ENCODE measurements around the gene KLF7.

The KLF7 gene

DNA sequence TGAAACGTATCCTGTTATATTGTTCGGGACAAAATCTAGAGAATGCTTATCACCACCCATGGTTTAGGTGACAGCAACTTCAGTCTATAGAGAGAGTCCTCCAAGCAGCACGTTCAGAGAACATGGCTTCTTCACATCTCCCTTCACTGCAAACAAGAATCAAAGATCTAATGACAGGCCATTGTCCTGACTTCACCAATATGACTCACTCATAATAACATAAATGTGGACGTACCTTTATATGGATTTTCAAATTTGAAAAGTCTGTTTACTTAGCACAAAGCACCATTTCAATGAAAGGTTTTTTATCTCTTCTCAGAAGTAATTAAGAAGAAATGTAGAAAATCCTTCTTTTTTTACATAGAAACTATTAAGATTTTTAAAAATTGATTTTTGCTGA is 46.7 kb downstream of the KLF7 start:
- TF ChIP-seq, protein P1, sequence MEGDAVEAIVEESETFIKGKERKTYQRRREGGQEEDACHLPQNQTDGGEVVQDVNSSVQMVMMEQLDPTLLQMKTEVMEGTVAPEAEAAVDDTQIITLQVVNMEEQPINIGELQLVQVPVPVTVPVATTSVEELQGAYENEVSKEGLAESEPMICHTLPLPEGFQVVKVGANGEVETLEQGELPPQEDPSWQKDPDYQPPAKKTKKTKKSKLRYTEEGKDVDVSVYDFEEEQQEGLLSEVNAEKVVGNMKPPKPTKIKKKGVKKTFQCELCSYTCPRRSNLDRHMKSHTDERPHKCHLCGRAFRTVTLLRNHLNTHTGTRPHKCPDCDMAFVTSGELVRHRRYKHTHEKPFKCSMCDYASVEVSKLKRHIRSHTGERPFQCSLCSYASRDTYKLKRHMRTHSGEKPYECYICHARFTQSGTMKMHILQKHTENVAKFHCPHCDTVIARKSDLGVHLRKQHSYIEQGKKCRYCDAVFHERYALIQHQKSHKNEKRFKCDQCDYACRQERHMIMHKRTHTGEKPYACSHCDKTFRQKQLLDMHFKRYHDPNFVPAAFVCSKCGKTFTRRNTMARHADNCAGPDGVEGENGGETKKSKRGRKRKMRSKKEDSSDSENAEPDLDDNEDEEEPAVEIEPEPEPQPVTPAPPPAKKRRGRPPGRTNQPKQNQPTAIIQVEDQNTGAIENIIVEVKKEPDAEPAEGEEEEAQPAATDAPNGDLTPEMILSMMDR (IDR thresholded peaks at IDR 0.05; ENCODE audit: low read depth, low read length), result no peak
- no peaks in the 10 kb centered on the region for H3K9me3 ChIP-seq (ENCODE audit: severe bottlenecking)
- peaks cover 28% of the 10 kb centered on the region for H3K36me3 ChIP-seq
- DNase-seq, result no peak
- no peaks in the 10 kb centered on the region for H3K27me3 ChIP-seq (ENCODE audit: insufficient read depth, low read depth, severe bottlenecking)
- H3K4me3 ChIP-seq (ENCODE audit: low read depth, low read length), result no peak overlapping the region
- no peak overlapping the region for H3K27ac ChIP-seq

DNA sequence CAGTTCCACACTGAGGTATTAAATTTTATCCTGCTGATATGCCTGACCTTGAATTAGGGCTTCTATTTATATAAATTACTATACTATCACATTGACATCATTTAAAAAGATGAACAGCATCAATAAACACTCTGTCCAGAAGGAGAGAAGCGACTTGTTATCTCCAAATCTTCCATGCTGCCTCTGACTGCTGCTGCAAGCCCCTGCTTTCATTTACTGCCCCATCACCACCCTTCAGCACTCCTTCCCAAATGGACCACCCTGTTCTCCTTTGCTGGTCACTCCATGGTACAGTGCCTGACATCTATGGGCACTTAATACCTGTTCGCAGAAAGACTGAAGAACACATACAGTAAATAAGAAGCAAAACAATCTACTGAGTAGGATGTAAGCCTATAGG is 48.1 kb downstream of the KLF7 start:
- H3K27ac ChIP-seq, result no peak overlapping the region
- H3K27me3 ChIP-seq (ENCODE audit: insufficient read depth, low read depth, severe bottlenecking), result no peaks in the 10 kb centered on the region
- H3K36me3 ChIP-seq, result peaks cover 19% of the 10 kb centered on the region
- no peak overlapping the region for H3K4me3 ChIP-seq (ENCODE audit: low read depth, low read length)
- DNase-seq, result no peak
- TF ChIP-seq, protein P1 (IDR thresholded peaks at IDR 0.05; ENCODE audit: low read depth, low read length), result no peak
- H3K9me3 ChIP-seq (ENCODE audit: severe bottlenecking), result no peaks in the 10 kb centered on the region

DNA sequence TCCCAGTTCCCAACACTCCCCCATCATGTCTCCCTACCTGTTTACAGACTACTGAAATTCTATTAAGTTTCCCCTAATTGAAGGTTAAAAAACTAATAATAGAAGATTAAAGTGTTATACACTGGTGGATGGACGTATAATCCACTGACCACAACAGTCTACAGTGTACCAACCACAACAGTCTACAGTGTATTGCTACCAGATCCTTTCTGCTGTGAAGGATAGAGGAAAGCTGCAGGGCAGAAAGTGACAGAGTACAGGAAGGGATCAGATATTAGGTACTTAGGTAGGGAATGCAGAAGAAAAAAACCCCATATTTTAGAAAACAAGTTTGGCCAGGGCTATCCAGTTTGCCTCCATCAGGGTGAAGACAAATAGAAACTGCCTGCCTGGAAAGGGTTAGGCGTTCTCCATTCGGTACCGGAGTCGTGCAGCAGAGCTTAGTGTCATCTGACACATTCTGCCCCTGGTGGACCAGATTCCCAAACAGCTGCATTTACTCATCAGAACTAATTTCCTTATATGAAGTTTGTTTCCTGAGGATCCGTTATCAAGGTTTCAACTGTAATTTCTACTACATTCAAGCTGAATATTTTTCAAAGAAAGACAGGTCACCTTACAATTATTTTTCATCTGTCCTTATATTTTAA is 49.9 kb downstream of the KLF7 start:
- Histone ChIP-seq H3K36me3 (peaks cover under 1% of the 10 kb centered on the region), H3K9me3 (ENCODE audit: severe bottlenecking) (no peaks in the 10 kb centered on the region), H3K27me3 (ENCODE audit: insufficient read depth, low read depth, severe bottlenecking) (no peaks in the 10 kb centered on the region), H3K27ac (no peak overlapping the region), H3K4me3 (ENCODE audit: low read depth, low read length) (no peak overlapping the region)
- no peak for DNase-seq
- TF ChIP-seq, protein P1 (IDR thresholded peaks at IDR 0.05; ENCODE audit: low read depth, low read length), result no peak

DNA sequence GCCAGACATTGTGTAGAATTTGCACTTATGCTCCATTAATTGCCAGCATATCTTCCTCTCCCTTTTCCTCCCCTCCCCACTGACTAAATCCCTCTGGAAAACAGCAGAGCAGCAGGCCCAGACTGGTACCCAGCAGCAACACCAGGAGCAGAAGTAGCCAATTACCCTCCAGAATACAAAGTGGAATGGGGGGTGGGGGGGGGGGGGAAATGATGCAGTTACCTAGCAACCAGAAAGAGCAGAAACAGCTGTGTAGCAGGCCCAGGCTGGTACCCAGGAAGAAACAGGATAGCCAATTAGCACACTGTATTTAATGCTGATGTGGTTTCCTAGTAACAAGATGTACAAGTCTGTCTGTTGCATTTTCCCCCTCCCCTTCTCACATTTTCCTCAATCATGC is 52.3 kb downstream of the KLF7 start:
- DNase-seq, result no peak
- H3K27ac ChIP-seq, result no peak overlapping the region
- H3K36me3 ChIP-seq, result no peaks in the 10 kb centered on the region; the same call in 1 of the 2 replicates
- H3K27me3 ChIP-seq (ENCODE audit: insufficient read depth, low read depth, severe bottlenecking), result no peaks in the 10 kb centered on the region
- no peak overlapping the region for H3K4me3 ChIP-seq (ENCODE audit: low read depth, low read length)
- no peaks in the 10 kb centered on the region for H3K9me3 ChIP-seq (ENCODE audit: severe bottlenecking)
- TF ChIP-seq, protein P1 (IDR thresholded peaks at IDR 0.05; ENCODE audit: low read depth, low read length), result no peak

DNA sequence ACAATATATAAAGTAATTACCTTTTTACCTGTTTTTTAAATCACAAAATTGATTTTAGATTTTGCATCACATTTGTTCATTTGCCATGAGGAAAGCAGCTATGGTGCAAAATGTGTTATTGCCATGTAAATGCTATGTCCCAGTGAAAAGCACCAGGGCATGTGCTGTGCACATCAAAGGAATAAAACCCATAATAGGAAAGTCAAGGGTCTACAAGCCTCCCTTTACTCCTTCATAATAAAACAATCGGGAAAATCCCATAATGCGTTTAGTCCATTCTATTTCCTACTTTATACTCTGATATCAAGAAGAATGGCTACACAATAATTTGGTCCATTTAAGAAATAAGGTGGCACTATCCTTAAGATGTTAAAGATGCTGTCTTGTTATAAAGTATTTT is 53.0 kb downstream of the KLF7 start:
- TF ChIP-seq, protein P1 (IDR thresholded peaks at IDR 0.05; ENCODE audit: low read depth, low read length), result no peak
- DNase-seq, result no peak
- Histone ChIP-seq H3K27me3 (ENCODE audit: insufficient read depth, low read depth, severe bottlenecking) (no peaks in the 10 kb centered on the region), H3K9me3 (ENCODE audit: severe bottlenecking) (no peaks in the 10 kb centered on the region), H3K4me3 (ENCODE audit: low read depth, low read length) (no peak overlapping the region), H3K36me3 (no peaks in the 10 kb centered on the region), H3K27ac (no peak overlapping the region)

DNA sequence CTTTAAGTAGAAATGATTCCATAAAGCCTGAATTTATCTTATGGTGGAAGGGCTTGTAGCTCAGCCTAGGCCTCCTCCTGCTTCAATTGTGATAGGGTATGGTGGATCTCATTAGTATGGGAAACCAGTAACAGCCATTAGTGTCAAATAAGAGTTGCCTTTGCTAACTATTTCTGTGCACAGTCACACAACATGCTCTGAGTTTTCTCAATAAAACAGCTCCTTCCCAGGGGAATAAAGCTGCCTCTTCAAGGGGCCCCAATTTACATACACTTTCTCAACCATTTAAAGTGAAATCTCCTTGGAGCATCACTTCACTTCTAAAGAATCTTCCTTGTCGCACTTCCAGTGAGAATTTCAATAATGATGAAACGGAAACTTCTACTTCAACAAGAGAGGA is 53.4 kb downstream of the KLF7 start:
- H3K36me3 ChIP-seq, result no peaks in the 10 kb centered on the region
- TF ChIP-seq, protein P1 (IDR thresholded peaks at IDR 0.05; ENCODE audit: low read depth, low read length), result no peak
- H3K27ac ChIP-seq, result no peak overlapping the region

More for the DNA sequence above, 53.4 kb downstream of the KLF7 start:
- Histone ChIP-seq H3K4me3 (ENCODE audit: low read depth, low read length) (no peak overlapping the region), H3K27me3 (ENCODE audit: insufficient read depth, low read depth, severe bottlenecking) (no peaks in the 10 kb centered on the region), H3K9me3 (ENCODE audit: severe bottlenecking) (no peaks in the 10 kb centered on the region)
- DNase-seq, result no peak

All from WERI-Rb-1 (cell line).